SH-SY5Y (cell line): ENCODE data around the gene EMD.

Source experiments
- GATA2 ChIP-seq: IDR thresholded peaks from 2 replicates; pipeline ENCODE4 v1.6.1; 2011; ENCODE audit warnings: mild to moderate bottlenecking, low read depth, low read length
- GATA3 ChIP-seq: IDR thresholded peaks from 2 replicates; pipeline ENCODE4 v1.6.1; 2011; ENCODE audit warnings: low read depth, mild to moderate bottlenecking, low read length, moderate library complexity

DNA sequence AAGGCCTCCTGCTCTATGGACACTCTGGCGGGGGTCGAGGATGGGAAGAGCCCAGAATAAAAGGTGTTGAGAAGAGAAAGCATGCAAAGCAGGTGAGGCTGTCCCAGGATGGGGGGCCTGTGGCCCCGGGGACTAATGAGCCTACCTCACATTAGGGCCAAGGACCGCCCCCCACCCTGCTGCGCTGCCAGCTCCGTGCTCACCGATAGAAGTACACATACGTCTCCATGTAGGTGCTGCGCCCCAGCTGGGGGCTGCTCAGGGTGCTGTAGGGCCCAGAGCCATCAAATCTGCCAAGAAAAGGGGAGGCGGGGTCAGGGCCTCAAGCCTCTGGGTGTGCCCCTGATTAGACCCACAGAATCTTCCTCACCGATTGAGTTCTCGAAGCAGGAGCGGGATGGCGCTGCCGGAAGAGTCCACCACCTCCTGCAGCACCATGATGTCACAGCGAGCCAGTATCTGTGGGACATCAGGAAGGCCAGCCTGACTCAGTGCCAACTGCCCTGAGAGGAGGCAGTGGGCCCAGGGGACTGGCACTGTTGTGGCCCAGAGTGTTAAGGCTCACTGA lies 25.6 kb downstream of the EMD start:
- TF ChIP-seq GATA3: no peak
- TF ChIP-seq GATA2: no peak
